Epithelial cell of alveolus of lung (primary cell): ENCODE results near the gene SLC35F2. TPM values are rescaled to one million over a fixed set of nuclear protein-coding genes. Genes with fewer than 3 reads are reported as not detected.

Experiments
- total RNA-seq: library from RNA; depleted of rRNA; stranded (reverse); fragments of >200 nt; gene quantifications from 2 replicates; pipeline ENCODE4 v1.2.1, GENCODE V29; 2015

Gene SLC35F2, protein sequence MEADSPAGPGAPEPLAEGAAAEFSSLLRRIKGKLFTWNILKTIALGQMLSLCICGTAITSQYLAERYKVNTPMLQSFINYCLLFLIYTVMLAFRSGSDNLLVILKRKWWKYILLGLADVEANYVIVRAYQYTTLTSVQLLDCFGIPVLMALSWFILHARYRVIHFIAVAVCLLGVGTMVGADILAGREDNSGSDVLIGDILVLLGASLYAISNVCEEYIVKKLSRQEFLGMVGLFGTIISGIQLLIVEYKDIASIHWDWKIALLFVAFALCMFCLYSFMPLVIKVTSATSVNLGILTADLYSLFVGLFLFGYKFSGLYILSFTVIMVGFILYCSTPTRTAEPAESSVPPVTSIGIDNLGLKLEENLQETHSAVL
- total RNA-seq: 8.5 and 32.3 TPM in 2 replicates

DNA sequence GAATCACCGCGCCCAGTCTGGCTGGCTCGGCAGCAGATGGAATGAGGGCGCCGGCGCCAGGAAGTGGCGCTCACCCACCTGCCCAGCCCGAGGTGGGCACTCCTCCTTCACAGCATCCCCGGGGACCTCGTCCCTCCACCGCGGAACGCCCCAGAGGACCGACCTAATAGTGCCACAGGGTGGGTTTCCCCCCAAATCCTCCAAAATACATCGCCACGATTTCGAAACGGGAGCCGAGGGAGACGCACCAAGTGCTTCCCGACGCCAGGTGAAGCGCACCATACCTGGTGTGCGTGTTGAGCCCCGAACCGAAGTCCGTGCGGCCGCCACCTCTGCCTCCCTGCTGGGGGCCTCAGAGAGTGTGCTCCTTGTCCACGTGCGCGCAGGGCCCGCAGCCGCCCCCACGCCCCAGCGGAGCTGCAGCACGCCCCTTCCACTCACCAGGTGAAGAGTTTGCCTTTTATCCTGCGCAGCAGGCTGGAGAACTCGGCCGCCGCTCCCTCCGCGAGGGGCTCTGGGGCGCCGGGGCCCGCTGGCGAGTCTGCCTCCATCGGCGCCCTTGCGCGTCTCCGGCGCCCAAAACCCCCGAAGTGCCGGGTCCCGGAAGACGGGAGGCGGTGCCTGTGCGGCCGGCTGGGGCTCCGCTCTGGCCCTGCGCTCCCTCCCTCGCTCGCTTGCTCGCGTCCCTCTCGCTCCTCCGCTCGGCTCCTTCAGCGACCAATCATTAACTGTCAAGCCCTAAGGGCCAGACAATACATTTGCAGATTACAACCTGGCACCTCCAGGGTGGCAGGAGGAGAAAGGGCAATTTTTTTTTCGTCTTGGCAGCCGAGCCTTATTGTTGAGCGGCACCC, at the start of gene SLC35F2:
TSS of gene SLC35F2 (minus strand) at position 571 of the 854 bp plus-strand sequence. CDS start at position 551, 20 bp downstream.

Other genes starting within 250 kb of the SLC35F2 start
- 0.24 TPM in 1 of 2 replicates, not detected in the other for gene SLN, start 146.7 kb downstream of the SLC35F2 start, total RNA-seq
- gene RAB39A, start 69.7 kb upstream of the SLC35F2 start, total RNA-seq: not detected in 2 replicates
- 14.6 and 18.1 TPM in 2 replicates for gene CUL5, start 150.1 kb upstream of the SLC35F2 start, total RNA-seq